Testis (tissue), 2 donors: ENCODE measurements around the gene PMEPA1.

Experiments
- CTCF ChIP-seq, 3 experiments: fragments of 450-650 bp in 2 of 3; fragments of 200-600 bp in 1 of 3; sonication (generic) in 1 of 3; IDR thresholded peaks; one replicate each; pipeline ENCODE4 v1.5.1; 2016 to 2019; ENCODE audit warnings: antibody characterized with exemption in 3 of 3, mild to moderate bottlenecking in 2 of 3, moderate library complexity in 1 of 3
- POLR2A ChIP-seq: fragments of 450-650 bp; IDR thresholded peaks from one replicate; pipeline ENCODE4 v1.6.1; 2017; ENCODE audit warnings: antibody characterized with exemption, mild to moderate bottlenecking, moderate library complexity

- TF ChIP-seq CTCF (IDR thresholded peaks at IDR 0.05) = no peak
- TF ChIP-seq POLR2A = no peak
Measured at GRCh38 chr20:57747861-57748481, 38.2 kb upstream of the PMEPA1 start.
